GM18951 (cell line): ENCODE measurements around the gene CRELD2.

ENCODE experiments used
- POLR2A ChIP-seq: IDR thresholded peaks from 4 replicates; pipeline ENCODE4 v1.6.1; 2011; ENCODE audit warnings: mild to moderate bottlenecking; ENCODE audit not compliant: insufficient read length, insufficient read depth; ENCODE audit errors: extremely low read depth
- in situ Hi-C: fragments of 300-500 bp; cut with MboI; formaldehyde crosslinking; loops from one replicate; pipeline ENCODE4 v1.12.0; 2022; ENCODE audit warnings: low sequenced_read_pairs, mixed read lengths, inconsistent platforms; ENCODE audit not compliant: unreplicated experiment

The CRELD2 gene

DNA sequence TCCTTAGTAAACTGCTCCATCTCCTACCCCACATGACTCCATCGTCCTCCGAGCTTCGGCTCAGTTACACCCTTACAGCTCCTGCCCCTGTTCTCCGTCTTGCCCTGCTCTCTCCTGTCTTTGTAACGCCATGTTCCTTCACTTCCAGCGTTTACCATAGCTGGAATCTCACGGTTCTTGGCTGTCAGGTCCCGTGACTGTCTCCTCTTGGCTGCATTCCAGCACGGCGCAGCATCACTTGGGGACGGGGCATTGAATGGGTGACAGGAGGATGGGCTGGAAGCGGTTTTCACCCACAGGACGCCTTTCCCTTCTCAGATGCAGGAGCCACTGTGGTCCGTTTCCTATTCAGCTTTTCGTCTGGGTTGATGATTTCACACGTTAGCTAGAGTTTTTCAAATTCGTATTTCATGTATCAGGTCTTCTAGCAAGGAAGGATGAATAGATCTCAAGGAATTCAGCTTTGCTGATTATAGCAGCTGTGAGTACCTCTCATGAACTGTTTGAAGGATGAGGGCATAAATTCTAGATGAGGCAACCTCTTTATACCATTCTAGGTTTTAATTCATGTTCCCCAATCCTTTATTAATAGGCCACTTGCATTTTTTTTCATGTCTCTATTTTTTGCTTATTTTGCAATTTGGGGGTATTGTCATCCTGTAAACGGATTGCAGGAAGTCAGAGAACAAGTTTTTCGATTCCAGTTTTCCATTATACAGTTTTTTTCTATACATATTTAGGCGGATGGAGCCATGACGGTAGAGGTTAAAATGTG lies 35.7 kb upstream of the CRELD2 start:
- in situ Hi-C loops: no loop called here
- no peak for TF ChIP-seq POLR2A

- TF ChIP-seq POLR2A: no peak
- in situ Hi-C loops: no loop called here
These were observed 35.2 kb upstream of the CRELD2 start for GRCh38 chr22:49883294-49883640.

DNA sequence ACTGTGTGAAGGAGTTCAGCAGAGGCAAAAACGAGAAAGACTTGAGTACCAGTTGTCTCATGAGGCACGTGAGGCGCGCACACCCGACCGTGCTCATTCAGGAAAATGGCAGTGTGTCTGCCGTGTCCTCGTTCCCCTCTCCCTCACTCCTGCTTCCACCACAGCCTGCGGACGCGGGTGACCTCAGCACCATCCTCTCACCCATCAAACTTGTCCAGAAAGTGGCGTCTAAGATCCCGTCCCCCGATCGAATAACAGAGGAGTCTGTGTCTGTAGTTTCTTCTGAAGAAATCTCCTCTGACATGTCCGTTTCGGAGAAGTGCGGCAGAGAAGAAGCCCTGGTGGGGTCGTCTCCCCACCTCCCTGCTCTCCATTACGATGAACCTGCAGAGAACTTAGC lies 34.4 kb upstream of the CRELD2 start:
- in situ Hi-C loops: no loop called here
- TF ChIP-seq POLR2A: no peak

DNA sequence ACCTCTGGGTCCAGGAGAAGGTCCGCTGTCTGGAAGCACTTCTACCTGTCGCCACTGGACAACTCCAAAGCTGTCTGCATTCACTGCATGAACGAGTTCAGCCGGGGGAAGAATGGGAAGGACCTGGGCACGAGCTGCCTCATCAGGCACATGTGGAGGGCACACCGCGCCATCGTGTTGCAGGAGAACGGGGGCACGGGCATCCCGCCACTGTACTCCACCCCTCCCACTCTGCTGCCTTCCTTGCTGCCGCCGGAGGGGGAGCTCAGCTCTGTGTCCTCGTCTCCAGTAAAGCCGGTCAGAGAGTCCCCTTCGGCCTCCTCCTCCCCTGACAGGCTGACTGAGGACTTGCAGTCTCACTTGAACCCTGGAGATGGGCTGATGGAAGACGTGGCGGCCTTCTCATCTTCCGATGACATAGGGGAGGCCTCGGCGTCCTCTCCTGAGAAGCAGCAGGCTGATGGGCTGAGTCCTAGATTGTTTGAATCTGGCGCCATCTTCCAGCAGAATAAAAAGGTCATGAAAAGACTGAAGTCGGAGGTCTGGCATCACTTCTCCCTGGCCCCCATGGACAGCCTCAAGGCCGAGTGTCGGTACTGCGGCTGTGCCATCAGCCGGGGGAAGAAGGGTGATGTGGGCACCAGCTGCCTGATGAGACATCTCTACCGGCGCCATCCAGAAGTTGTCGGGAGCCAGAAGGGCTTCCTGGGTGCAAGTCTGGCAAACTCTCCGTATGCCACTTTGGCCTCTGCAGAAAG lies 33.8 kb upstream of the CRELD2 start:
- TF ChIP-seq POLR2A: no peak
- in situ Hi-C loops: no loop called here

GRCh38 chr22:49885281-49885680 lies 33.2 kb upstream of the CRELD2 start:
- TF ChIP-seq POLR2A: no peak
- in situ Hi-C loops: no loop called here

DNA sequence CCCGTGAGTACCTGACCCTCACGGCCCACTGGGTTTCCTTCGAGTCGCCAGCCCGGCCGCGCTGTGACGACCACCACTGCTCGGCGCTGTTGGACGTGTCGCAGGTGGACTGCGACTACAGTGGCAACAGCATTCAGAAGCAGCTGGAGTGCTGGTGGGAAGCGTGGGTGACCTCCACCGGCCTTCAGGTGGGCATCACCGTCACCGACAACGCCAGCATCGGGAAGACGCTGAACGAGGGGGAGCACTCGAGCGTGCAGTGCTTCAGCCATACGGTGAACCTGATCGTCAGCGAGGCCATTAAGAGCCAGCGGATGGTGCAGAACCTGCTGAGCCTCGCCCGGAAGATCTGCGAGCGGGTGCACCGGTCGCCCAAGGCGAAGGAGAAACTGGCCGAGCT lies 32.6 kb upstream of the CRELD2 start:
- in situ Hi-C loops: no loop called here
- no peak for TF ChIP-seq POLR2A

DNA sequence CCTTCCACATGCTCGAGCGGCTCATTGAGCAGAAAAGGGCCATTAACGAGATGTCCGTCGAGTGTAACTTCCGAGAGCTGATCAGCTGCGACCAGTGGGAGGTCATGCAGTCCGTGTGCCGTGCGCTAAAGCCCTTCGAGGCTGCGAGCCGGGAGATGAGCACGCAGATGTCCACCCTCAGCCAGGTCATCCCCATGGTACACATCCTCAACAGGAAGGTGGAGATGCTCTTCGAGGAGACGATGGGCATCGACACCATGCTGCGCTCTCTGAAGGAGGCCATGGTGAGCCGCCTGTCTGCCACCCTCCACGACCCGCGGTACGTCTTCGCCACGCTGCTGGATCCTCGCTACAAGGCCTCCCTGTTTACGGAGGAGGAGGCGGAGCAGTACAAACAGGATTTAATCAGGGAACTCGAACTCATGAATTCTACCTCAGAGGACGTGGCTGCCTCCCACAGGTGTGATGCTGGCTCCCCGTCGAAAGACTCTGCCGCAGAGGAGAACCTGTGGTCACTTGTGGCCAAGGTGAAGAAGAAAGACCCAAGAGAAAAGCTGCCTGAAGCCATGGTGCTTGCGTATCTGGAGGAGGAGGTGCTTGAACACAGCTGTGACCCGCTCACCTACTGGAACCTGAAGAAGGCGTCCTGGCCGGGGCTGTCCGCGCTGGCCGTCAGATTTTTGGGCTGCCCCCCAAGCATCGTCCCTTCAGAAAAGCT lies 31.9 kb upstream of the CRELD2 start:
- no peak for TF ChIP-seq POLR2A
- in situ Hi-C loops: no loop called here

DNA sequence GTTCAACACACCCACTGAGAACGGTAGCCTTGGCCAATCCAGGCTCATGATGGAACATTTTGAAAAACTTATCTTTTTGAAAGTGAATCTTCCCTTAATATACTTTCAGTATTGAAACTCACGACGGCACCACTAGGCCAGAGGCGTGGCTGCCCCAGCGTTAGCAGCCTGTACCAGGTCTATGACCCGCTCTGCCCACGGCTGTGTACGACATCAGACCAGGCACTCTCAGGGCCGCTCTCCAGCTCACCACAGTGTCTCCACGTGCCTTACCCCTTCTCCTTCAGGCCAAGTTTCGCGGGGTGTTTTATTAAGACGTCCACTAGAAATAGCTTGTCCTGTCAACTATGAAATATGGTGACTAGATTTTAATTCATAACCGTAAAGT lies 31.4 kb upstream of the CRELD2 start:
- no peak for TF ChIP-seq POLR2A
- in situ Hi-C loops: no loop called here

DNA sequence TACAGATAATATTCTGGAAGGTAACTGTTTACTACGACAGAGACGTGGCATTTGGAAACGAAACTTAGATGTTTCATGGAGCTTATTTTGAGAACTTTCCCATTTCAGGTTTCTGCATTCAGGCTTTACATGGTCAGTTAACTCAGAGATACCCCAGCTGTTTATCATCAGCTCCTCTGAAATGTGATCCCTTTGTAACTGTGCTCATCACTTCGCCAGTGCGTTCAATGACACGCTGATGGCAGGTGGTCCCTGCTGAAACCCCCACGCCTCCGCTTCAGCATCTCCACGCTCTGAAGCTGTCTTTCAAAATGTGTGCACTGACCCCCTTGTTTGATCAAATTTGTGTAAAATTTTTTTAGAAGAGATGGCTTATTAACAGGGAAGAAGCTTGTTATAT lies 30.7 kb upstream of the CRELD2 start:
- in situ Hi-C loops: no loop called here
- TF ChIP-seq POLR2A: no peak

DNA sequence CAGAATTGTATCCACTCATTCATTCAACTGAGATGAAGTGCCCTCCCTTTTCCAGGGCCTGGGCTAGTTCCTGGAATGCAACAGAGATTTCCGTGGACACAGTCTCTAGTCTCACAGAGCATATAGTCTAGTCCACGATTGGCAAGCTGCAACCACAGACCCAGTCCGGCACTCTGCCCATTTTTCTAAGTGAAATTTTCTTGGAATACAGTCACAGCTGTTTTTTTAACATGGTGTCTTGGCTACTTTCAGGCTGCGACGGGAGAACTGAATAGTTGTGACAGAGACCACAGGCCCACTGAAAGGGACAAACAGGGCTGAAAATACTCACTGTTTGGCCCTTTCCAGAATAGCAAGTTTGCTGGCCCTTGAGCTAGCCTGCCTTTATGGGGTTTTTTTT lies 29.4 kb upstream of the CRELD2 start:
- no peak for TF ChIP-seq POLR2A
- in situ Hi-C loops: no loop called here

DNA sequence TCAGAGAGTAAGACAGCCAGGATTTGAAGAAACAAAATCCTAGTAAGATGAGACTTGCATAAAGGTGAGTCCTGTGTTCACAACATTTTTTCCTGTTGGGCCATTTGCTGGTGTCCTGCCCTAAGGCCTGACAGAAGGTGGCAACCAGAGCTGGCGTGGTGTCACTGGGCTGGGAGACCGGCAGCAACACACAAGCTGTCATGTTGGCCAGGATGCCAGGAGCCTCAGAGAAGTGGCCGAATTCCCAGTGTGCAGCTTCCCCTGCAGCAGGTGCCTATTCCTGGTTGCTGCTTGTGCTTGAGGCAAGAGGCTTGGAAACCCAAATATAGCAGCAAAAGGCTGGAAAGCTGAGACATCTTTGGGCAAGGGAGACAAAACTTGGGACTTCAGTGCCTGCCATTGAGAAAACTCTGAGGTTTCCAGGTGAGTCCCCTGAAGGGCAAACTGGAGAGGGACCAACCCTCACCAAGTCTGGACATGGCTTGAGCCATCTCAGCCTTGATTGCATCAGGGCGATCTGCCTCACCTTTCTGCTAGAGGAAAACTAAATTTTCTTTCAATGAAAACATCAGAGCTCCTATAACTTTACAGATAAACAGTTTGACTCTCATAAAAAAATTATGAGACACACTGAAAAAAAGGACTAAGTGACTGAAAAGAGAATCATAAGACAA lies 26.1 kb upstream of the CRELD2 start:
- no peak for TF ChIP-seq POLR2A
- in situ Hi-C loops: no loop called here

GRCh38 chr22:49893025-49893424 lies 25.4 kb upstream of the CRELD2 start:
- TF ChIP-seq POLR2A: no peak
- in situ Hi-C loops: no loop called here

GRCh38 chr22:49894322-49895054 lies 23.9 kb upstream of the CRELD2 start:
- no peak for TF ChIP-seq POLR2A
- in situ Hi-C loops: no loop called here

GRCh38 chr22:49896201-49896600 lies 22.2 kb upstream of the CRELD2 start:
- no peak for TF ChIP-seq POLR2A
- in situ Hi-C loops: no loop called here
